Panc1 (cell line): ENCODE data around the gene DIAPH2.

Experiments used
- CTCF ChIP-seq: fragments of 450-650 bp; IDR thresholded peaks from 2 replicates; pipeline ENCODE4 v1.5.1; 2017; ENCODE audit warnings: mild to moderate bottlenecking
- POLR2AphosphoS5 ChIP-seq: IDR thresholded peaks from 2 replicates; pipeline ENCODE4 v1.6.1; 2012; ENCODE audit warnings: mild to moderate bottlenecking, low read depth, low read length, moderate library complexity
- REST ChIP-seq, 2 experiments: IDR thresholded peaks; 2 replicates each; pipeline ENCODE4 v1.6.1; 2011 to 2012; ENCODE audit warnings: low read depth in 2 of 2, control low read depth in 1 of 2, low read length in 1 of 2, mild to moderate bottlenecking in 1 of 2, moderate library complexity in 1 of 2; ENCODE audit not compliant: insufficient read depth in 1 of 2

- TF ChIP-seq CTCF: no peak
- no peak for TF ChIP-seq REST (IDR thresholded peaks at IDR 0.05; ENCODE audit: insufficient read depth in 1 of 2, low read depth in 2 of 2, low read length in 1 of 2)
- TF ChIP-seq POLR2AphosphoS5: no peak
These were observed 695.6 kb downstream of the DIAPH2 start for GRCh38 chrX:97380200-97380599.
